GM18951 (cell line): ENCODE measurements around the gene CYP2U1.

Experiments used
- POLR2A ChIP-seq: IDR thresholded peaks from 4 replicates; pipeline ENCODE4 v1.6.1; 2011; ENCODE audit warnings: mild to moderate bottlenecking; ENCODE audit not compliant: insufficient read length, insufficient read depth; ENCODE audit errors: extremely low read depth
- in situ Hi-C: fragments of 300-500 bp; cut with MboI; formaldehyde crosslinking; loops from one replicate; pipeline ENCODE4 v1.12.0; 2022; ENCODE audit warnings: low sequenced_read_pairs, mixed read lengths, inconsistent platforms; ENCODE audit not compliant: unreplicated experiment

The CYP2U1 gene

DNA sequence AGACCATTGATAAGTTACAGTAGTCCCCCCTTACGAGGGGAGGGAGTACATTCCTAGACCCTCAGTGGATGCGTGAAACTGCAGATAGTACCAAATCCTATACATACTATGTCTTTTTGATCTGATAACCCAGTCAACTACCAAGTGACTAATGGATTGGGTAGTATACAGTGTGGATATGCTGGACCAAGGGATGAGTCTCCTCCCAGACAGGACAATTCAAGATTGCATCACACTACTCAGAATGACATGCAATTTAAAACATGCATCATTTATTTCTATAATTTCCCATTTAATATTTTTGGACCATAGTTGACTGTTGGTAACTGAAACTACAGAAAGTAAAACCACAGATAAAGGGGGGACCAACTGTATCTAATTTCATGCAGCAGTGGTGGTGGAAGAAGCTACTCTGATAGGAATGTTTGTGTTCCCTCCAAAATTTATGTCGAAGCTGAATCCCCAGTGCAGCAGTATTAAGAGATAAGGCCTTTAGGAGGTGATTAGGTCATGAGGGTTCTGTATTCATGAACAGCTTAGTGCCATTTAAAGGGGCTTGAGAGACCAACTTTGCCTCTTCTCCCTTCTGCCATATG, 70.3 kb downstream of the CYP2U1 start:
- in situ Hi-C loops = no loop called here
- TF ChIP-seq POLR2A = no peak
